ENCODE data around the gene SYT5.

DNA sequence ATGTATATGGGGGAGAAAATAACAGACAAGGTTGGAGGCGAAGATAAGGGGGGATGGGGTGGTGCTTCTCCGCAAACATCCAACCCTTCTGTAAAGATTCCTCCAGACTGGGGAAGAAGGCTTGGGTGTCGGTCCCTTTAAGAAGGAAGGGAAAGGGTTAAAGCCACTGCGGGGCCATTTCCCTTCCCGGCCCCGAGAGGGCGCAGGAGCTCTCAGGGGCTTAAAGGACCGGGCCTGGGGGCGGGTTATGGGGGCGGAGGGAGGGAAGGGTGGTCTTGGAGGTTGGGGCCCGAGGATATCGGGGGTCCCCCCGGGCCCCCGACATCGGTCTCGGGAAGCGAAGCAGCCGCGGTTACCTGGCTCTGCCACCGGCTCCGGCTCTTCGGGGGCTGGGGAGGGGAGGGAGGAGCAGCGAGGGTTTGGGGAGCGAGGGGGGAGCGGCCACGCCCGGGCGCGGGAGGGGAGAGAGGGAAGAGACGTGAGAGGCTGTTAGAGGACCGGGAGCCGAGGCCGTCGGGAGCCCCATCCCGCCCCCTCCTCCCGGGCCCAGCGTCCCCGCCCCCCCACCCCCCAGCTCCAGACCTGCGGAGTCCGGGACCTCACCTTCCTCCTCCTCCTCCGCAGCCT is 33.9 kb downstream of the SYT5 start:
- TF ChIP-seq, protein P1, sequence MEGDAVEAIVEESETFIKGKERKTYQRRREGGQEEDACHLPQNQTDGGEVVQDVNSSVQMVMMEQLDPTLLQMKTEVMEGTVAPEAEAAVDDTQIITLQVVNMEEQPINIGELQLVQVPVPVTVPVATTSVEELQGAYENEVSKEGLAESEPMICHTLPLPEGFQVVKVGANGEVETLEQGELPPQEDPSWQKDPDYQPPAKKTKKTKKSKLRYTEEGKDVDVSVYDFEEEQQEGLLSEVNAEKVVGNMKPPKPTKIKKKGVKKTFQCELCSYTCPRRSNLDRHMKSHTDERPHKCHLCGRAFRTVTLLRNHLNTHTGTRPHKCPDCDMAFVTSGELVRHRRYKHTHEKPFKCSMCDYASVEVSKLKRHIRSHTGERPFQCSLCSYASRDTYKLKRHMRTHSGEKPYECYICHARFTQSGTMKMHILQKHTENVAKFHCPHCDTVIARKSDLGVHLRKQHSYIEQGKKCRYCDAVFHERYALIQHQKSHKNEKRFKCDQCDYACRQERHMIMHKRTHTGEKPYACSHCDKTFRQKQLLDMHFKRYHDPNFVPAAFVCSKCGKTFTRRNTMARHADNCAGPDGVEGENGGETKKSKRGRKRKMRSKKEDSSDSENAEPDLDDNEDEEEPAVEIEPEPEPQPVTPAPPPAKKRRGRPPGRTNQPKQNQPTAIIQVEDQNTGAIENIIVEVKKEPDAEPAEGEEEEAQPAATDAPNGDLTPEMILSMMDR (IDR thresholded peaks at IDR 0.05 in 2 of 3, conservative IDR thresholded peaks at IDR 0.05 in 1 of 3; ENCODE audit: borderline replicate concordance in 1 of 3, insufficient read depth in 1 of 3, low read depth in 2 of 3, low read length in 2 of 3), result peak; percentile 78 to 86 (median 80)
- TF ChIP-seq POLR2A (IDR thresholded peaks at IDR 0.05; ENCODE audit: borderline replicate concordance, extremely low read depth, insufficient read depth, insufficient read length) (no peak), RAD21 (IDR thresholded peaks at IDR 0.05; ENCODE audit: low read depth) (no peak; the same call in 1 of the 2 replicates), POLR2AphosphoS5 (IDR thresholded peaks at IDR 0.05; ENCODE audit: low read depth, low read length) (0 out of 2 replicates have a peak, but pooled peaks have one; percentile 22), ELF1 (IDR thresholded peaks at IDR 0.05; ENCODE audit: borderline replicate concordance, low read depth) (no peak), EZH2 (IDR thresholded peaks at IDR 0.05) (no peak), ZFX (IDR thresholded peaks at IDR 0.05) (no peak)
- TF ChIP-seq, protein P2, sequence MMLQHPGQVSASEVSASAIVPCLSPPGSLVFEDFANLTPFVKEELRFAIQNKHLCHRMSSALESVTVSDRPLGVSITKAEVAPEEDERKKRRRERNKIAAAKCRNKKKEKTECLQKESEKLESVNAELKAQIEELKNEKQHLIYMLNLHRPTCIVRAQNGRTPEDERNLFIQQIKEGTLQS (IDR thresholded peaks at IDR 0.05), result no peak
